IMR-90 (cell line): ENCODE results near the gene NBPF1. TPM values are rescaled to one million over a fixed set of nuclear protein-coding genes. Genes with fewer than 3 reads are reported as not detected.
"Not testable (repeated sequence)": the region's sequence is repeated elsewhere in the genome, so short reads cannot be mapped to it uniquely, and the experiment has no call there.

ENCODE experiments used
- ATAC-seq: fragments of 200-7000 bp; cut with Tn5 transposase; 2 replicates; pipeline ENCODE4 v1.9.1; 2020; ENCODE audit warnings: low read depth, mild to moderate bottlenecking, moderate library complexity
- BruUV-seq: library from RNA; stranded (reverse); fragments of 400-500 nt; replicated peaks from 2 replicates; lab custom pipeline; 2021; lab: Mats Ljungman, UMichigan
- CTCF ChIA-PET: fragments of 300-600 bp; formaldehyde crosslinking; extraction: SDS; loops from one replicate; lab custom pipeline; 2021; ENCODE audit warnings: antibody characterized with exemption; lab: Yijun Ruan, JAX
- POLR2A ChIA-PET: fragments of 300-600 bp; sonication (Branson Sonifier 250); formaldehyde crosslinking; loops from one replicate; lab custom pipeline; 2022; ENCODE audit warnings: antibody characterized with exemption; ENCODE audit not compliant: unreplicated experiment; lab: Charles Lee
- DNase-seq: peaks from one replicate; pipeline ENCODE4 v3.0.0; 2013
- H2AFZ ChIP-seq: replicated peaks from 2 replicates; pipeline ENCODE3; 2013; ENCODE audit warnings: low read length, mild to moderate bottlenecking; ENCODE audit not compliant: poor library complexity
- H2AK5ac ChIP-seq: 2 replicates; pipeline ENCODE4 v1.6.1; 2013; ENCODE audit warnings: low read depth, low read length, inconsistent platforms
- H2AK9ac ChIP-seq: replicated peaks from 2 replicates; pipeline ENCODE3; 2013; ENCODE audit warnings: mild to moderate bottlenecking, low read depth, low read length, moderate library complexity; ENCODE audit not compliant: poor library complexity
- H2BK120ac ChIP-seq: 2 replicates; pipeline ENCODE4 v1.6.1; 2013; ENCODE audit warnings: low read depth, low read length, inconsistent platforms
- H2BK15ac ChIP-seq: 3 replicates; pipeline ENCODE4 v1.6.1; 2013; ENCODE audit warnings: low read depth, low read length, inconsistent platforms
- H2BK20ac ChIP-seq: 2 replicates; pipeline ENCODE4 v1.6.1; 2013; ENCODE audit warnings: low read depth, mild to moderate bottlenecking, inconsistent platforms, low read length, moderate library complexity
- H2BK5ac ChIP-seq: 2 replicates; pipeline ENCODE4 v1.6.1; 2013; ENCODE audit warnings: mild to moderate bottlenecking, low read depth, low read length, inconsistent platforms; ENCODE audit not compliant: poor library complexity, severe bottlenecking
- H3K14ac ChIP-seq: replicated peaks from 2 replicates; pipeline ENCODE4 v1.6.1; 2013; ENCODE audit warnings: low read depth, low read length, inconsistent platforms
- H3K18ac ChIP-seq: 2 replicates; pipeline ENCODE4 v1.6.1; 2013; ENCODE audit warnings: low read depth, low read length, control low read depth
- H3K23ac ChIP-seq: 2 replicates; pipeline ENCODE4 v1.6.1; 2013; ENCODE audit warnings: low read depth, low read length, inconsistent platforms
- H3K27ac ChIP-seq: 2 replicates; pipeline ENCODE4 v1.5.1; 2013; ENCODE audit warnings: mild to moderate bottlenecking, control low read depth, low read length; ENCODE audit not compliant: insufficient read depth
- H3K27me3 ChIP-seq: 2 replicates; pipeline ENCODE4 v1.6.1; 2013; ENCODE audit warnings: low read length; ENCODE audit not compliant: control insufficient read depth, insufficient read depth
- H3K36me3 ChIP-seq: 2 replicates; pipeline ENCODE4 v1.6.1; 2013; ENCODE audit warnings: low read length, mixed read lengths; ENCODE audit not compliant: control insufficient read depth, insufficient read depth
- H3K4ac ChIP-seq: 2 replicates; pipeline ENCODE4 v1.6.1; 2013; ENCODE audit warnings: low read depth, low read length, inconsistent platforms
- H3K4me1 ChIP-seq: 2 replicates; pipeline ENCODE4 v1.6.1; 2013; ENCODE audit warnings: low read length, mixed read lengths; ENCODE audit not compliant: control insufficient read depth, insufficient read depth
- H3K4me2 ChIP-seq: 2 replicates; pipeline ENCODE4 v1.6.1; 2013; ENCODE audit warnings: low read depth, mild to moderate bottlenecking, control low read depth, low read length, moderate library complexity
- H3K4me3 ChIP-seq: 2 replicates; pipeline ENCODE4 v1.5.1; 2013; ENCODE audit warnings: low read depth, mild to moderate bottlenecking, control low read depth, low read length, moderate library complexity; ENCODE audit not compliant: insufficient read depth
- H3K56ac ChIP-seq: 2 replicates; pipeline ENCODE4 v1.6.1; 2013; ENCODE audit warnings: low read length, inconsistent platforms; ENCODE audit not compliant: insufficient read depth; ENCODE audit errors: extremely low read depth
- H3K79me1 ChIP-seq, 2 experiments: 2 replicates each; pipeline ENCODE4 v1.6.1; 2013; ENCODE audit warnings: low read length in 2 of 2, inconsistent platforms in 1 of 2, low read depth in 1 of 2
- H3K9ac ChIP-seq: 2 replicates; pipeline ENCODE4 v1.6.1; 2013; ENCODE audit warnings: low read depth, low read length, control low read depth
- H3K9me1 ChIP-seq: 2 replicates; pipeline ENCODE4 v1.6.1; 2013; ENCODE audit warnings: low read length, inconsistent platforms; ENCODE audit not compliant: insufficient read depth
- H3K9me3 ChIP-seq: 2 replicates; pipeline ENCODE4 v1.6.1; 2013; ENCODE audit warnings: low read length; ENCODE audit not compliant: control insufficient read depth, insufficient read depth
- H4K20me1 ChIP-seq: 2 replicates; pipeline ENCODE4 v1.6.1; 2013; ENCODE audit warnings: low read length, inconsistent platforms; ENCODE audit not compliant: insufficient read depth
- H4K5ac ChIP-seq: 2 replicates; pipeline ENCODE4 v1.6.1; 2013; ENCODE audit warnings: mild to moderate bottlenecking, low read depth, low read length, control low read depth
- H4K8ac ChIP-seq, 2 experiments: 2 replicates each; pipeline ENCODE4 v1.6.1; 2013; ENCODE audit warnings: low read depth in 2 of 2, low read length in 2 of 2, control low read depth in 1 of 2, inconsistent platforms in 1 of 2
- H4K91ac ChIP-seq: 2 replicates; pipeline ENCODE4 v1.6.1; 2013; ENCODE audit warnings: low read depth, low read length, inconsistent platforms; ENCODE audit not compliant: insufficient read depth
- WGBS, 2 experiments: methylation state at CpG; one replicate each; pipeline versions ENCODE4 v1.1.5 to v1.1.7; 2013; ENCODE audit warnings: missing lambda C conversion rate in 2 of 2; ENCODE audit not compliant: insufficient read length in 1 of 2; ENCODE audit errors: extremely low coverage in 2 of 2; 5-methylcytosine and 5-hydroxymethylcytosine counted together
- dilution Hi-C: fragments of 300-500 bp; cut with HindIII; formaldehyde crosslinking; loops from one replicate; pipeline ENCODE4 v1.14.3; 2018; ENCODE audit warnings: low sequenced_read_pairs; ENCODE audit not compliant: unreplicated experiment
- in situ Hi-C: fragments of 300-500 bp; cut with MboI; formaldehyde crosslinking; loops from 3 replicates; pipeline ENCODE4 v1.14.3; 2019; ENCODE audit warnings: low sequenced_read_pairs, inconsistent platforms, mixed read lengths
- intact Hi-C: fragments of 100-400 bp; cut with micrococcal nuclease; formaldehyde crosslinking; loops from 2 replicates; pipeline ENCODE4 v1.10.0; 2022
- polyA plus RNA-seq, 3 experiments: library from polyadenylated mRNA; depleted of rRNA; stranded (reverse); fragments of >200 nt; gene quantifications; 2 replicates each; pipeline ENCODE4 v1.2.3, GENCODE V29; 2012; ENCODE audit warnings: low replicate concordance in 1 of 3
- total RNA-seq: library from RNA; depleted of rRNA; stranded (reverse); fragments of >200 nt; gene quantifications from 2 replicates; pipeline ENCODE4 v1.2.3, GENCODE V29; 2012

NBPF1 gene
- total and polyA plus RNA-seq, 2 of the 4 experiments (the other 2 are of a cell fraction): 18.8 to 25.3 TPM

- DNase-seq, H3K14ac ChIP-seq, H3K18ac ChIP-seq, H2BK15ac ChIP-seq, H3K27me3 ChIP-seq, H2AK9ac ChIP-seq, H4K5ac ChIP-seq, H4K8ac ChIP-seq, H3K9ac ChIP-seq, dilution Hi-C loops, POLR2A ChIA-PET, H3K4me3 ChIP-seq, intact Hi-C loops, H4K91ac ChIP-seq, H2BK20ac ChIP-seq, H3K27ac ChIP-seq, H3K36me3 ChIP-seq, ATAC-seq, H2BK120ac ChIP-seq, BruUV-seq, H4K20me1 ChIP-seq, H2AK5ac ChIP-seq, H3K4me2 ChIP-seq, H3K4ac ChIP-seq, H2BK5ac ChIP-seq, H3K9me3 ChIP-seq, H2AFZ ChIP-seq, CTCF ChIA-PET, H3K23ac ChIP-seq, H3K56ac ChIP-seq: not testable (repeated sequence)
- peaks cover 12% of the 10 kb centered on the region for H3K4me1 ChIP-seq
- WGBS, 2 experiments: no CpG with 5 or more reads among the region's 5 CpGs
- in situ Hi-C loops: loop anchor here (25.0 kb wide), 1 partner anchor 435 kb away; no protein-coding TSS in a partner anchor
- peaks cover 17% of the 10 kb centered on the region for H3K9me1 ChIP-seq
- H3K79me1 ChIP-seq: peaks cover 17 to 24% of the 10 kb centered on the region in 2 experiments; a peak in 3 of 4 replicates
These were observed 10.9 kb downstream of the NBPF1 start for GRCh38 chr1:16602336-16603011.

DNA sequence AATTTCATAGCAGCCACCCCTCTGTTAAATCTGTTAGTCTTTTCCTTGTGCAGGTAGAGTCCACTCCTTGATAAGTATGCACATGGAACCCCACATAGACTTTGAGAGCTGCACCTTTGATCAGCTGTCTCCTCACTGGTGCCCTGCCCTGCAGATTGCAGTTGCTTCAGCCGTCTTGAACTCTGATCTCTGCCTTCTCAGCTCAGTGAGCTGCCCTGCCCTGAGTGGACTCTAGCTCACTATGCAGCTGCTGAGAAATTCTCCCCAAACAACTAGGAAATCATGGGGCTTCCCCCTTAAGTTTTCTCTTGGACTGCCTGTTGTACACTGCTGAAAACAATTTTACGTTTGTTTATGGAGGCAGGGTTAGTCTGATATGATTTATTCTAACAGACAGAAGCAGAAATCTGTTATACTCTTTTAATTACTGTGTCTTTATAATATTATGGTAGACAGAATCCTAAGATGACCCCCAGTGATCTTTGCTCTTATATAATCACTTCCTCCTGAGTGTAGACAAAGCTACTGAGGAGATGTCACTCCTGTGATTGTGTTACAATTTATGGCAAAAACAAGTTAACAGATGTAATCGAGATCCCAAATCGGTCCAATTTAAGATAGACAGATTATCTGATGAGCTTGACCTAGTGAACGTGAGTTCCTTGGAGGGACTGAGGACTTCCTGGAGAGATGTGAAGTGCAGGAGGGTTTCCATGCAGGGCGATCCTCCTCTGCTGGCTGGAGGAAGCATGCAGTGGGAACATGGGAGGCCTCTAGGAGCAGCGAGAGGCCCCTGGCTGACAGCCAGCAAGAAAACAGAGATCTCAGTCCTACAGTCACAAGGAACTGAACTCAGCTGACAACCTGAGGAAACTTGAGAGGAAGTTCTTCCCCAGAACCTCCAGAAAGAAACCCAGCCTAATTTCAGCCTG is 12.2 kb downstream of the NBPF1 start:
- H3K9me3 ChIP-seq, H2AK5ac ChIP-seq, H3K4ac ChIP-seq, H2BK20ac ChIP-seq, H2AFZ ChIP-seq, H3K14ac ChIP-seq, H2BK120ac ChIP-seq, H4K20me1 ChIP-seq, H3K4me3 ChIP-seq, H3K56ac ChIP-seq, ATAC-seq, BruUV-seq, H3K27me3 ChIP-seq, intact Hi-C loops, DNase-seq, H4K8ac ChIP-seq, H3K9me1 ChIP-seq, H4K91ac ChIP-seq, H3K23ac ChIP-seq, H2BK15ac ChIP-seq, H3K18ac ChIP-seq, H3K27ac ChIP-seq, H4K5ac ChIP-seq, H3K4me2 ChIP-seq, H2AK9ac ChIP-seq, dilution Hi-C loops, H3K36me3 ChIP-seq, H2BK5ac ChIP-seq, H3K9ac ChIP-seq: not testable (repeated sequence)
- 92% methylated on average over 2 of the region's 7 CpGs; no CpG with 5 or more reads in 1 of the 2 experiments for WGBS, 2 experiments
- in situ Hi-C loops: loop anchor here (25.0 kb wide), 1 partner anchor 436 kb away; no protein-coding TSS in a partner anchor
- H3K4me1 ChIP-seq: peaks cover 11% of the 10 kb centered on the region
- ChIA-PET POLR2A (interaction anchor here (0.6 kb wide), 1 partner anchor 647 kb away, joined by 6 read pairs; no protein-coding TSS in a partner anchor), CTCF (interaction anchor here (0.6 to 1.8 kb wide), 2 partner anchors 8 to 293 kb away, joined by 5 read pairs; no protein-coding TSS in a partner anchor)
- H3K79me1 ChIP-seq: peaks cover 11 to 15% of the 10 kb centered on the region in 2 experiments; a peak in 3 of 4 replicates
